ENCODE data around the gene SDF2L1.

GRCh38 chr22:21628386-21629254, 13.5 kb upstream of the SDF2L1 start:
- TF ChIP-seq ZNF124 (CRISPR knock-in tag; IDR thresholded peaks at IDR 0.05) (no peak), HNF1B (CRISPR knock-in tag; IDR thresholded peaks at IDR 0.05) (no peak), RBM39 (IDR thresholded peaks at IDR 0.05; ENCODE audit: low read depth, low read length, poor library complexity, severe bottlenecking) (no peak), DNMT1 (CRISPR knock-in tag; IDR thresholded peaks at IDR 0.05) (no peak), KAT8 (CRISPR knock-in tag; IDR thresholded peaks at IDR 0.05) (no peak), ZBTB33 (CRISPR knock-in tag; IDR thresholded peaks at IDR 0.05) (peak; percentile 26; the same call in 1 of the 2 replicates), ZNF432 (CRISPR knock-in tag; IDR thresholded peaks at IDR 0.05; ENCODE audit: borderline replicate concordance) (no peak)
